GM06990 (cell line): ENCODE measurements around the gene HPCAL1.

Experiments
- DNase-seq: peaks from one replicate; pipeline ENCODE4 v3.0.0-alpha.2; 2011; ENCODE audit not compliant: insufficient read length; ENCODE audit errors: extremely low read depth
- H3K27me3 ChIP-seq: replicated peaks from 2 replicates; pipeline ENCODE4 v1.6.0; 2011; ENCODE audit warnings: low read length; ENCODE audit not compliant: control insufficient read depth, insufficient read depth
- H3K36me3 ChIP-seq: 2 replicates; pipeline ENCODE4 v1.5.1; 2011; ENCODE audit warnings: low read length; ENCODE audit not compliant: control insufficient read depth, insufficient read depth
- H3K4me3 ChIP-seq: replicated peaks from 2 replicates; pipeline ENCODE4 v1.5.1; 2011; ENCODE audit warnings: low read depth, mild to moderate bottlenecking, control low read depth, low read length
- CTCF ChIP-seq: IDR thresholded peaks from 2 replicates; pipeline ENCODE4 v1.5.1; 2011; ENCODE audit warnings: low read length, control low read depth, mild to moderate bottlenecking, inconsistent platforms; ENCODE audit not compliant: insufficient read depth, poor library complexity, severe bottlenecking

Gene HPCAL1

GRCh38 chr2:10327896-10328669 lies 25.4 kb downstream of the HPCAL1 start:
- DNase-seq = no peak
- Histone ChIP-seq H3K36me3 (no peaks in the 10 kb centered on the region), H3K4me3 (no peak overlapping the region), H3K27me3 (no peaks in the 10 kb centered on the region)
- TF ChIP-seq CTCF = no peak

GRCh38 chr2:10328670-10329579 lies 26.2 kb downstream of the HPCAL1 start:
- Histone ChIP-seq H3K36me3 (no peaks in the 10 kb centered on the region), H3K27me3 (no peaks in the 10 kb centered on the region), H3K4me3 (no peak overlapping the region)
- no peak for DNase-seq
- TF ChIP-seq CTCF = no peak

- H3K27me3 ChIP-seq = no peaks in the 10 kb centered on the region
- H3K36me3 ChIP-seq = no peaks in the 10 kb centered on the region
- DNase-seq = no peak
- H3K4me3 ChIP-seq = no peak overlapping the region
- TF ChIP-seq CTCF = no peak
Observed at GRCh38 chr2:10329580-10329879, 26.8 kb downstream of the HPCAL1 start.

- Histone ChIP-seq H3K4me3 (no peak overlapping the region), H3K27me3 (no peaks in the 10 kb centered on the region), H3K36me3 (no peaks in the 10 kb centered on the region)
- no peak for TF ChIP-seq CTCF
- DNase-seq = no peak
Observed at GRCh38 chr2:10329880-10330699, 27.4 kb downstream of the HPCAL1 start.

GRCh38 chr2:10330700-10331026 lies 28.0 kb downstream of the HPCAL1 start:
- H3K27me3 ChIP-seq = no peaks in the 10 kb centered on the region
- TF ChIP-seq CTCF = no peak
- no peaks in the 10 kb centered on the region for H3K36me3 ChIP-seq
- DNase-seq = no peak
- no peak overlapping the region; the same call in 1 of the 2 replicates for H3K4me3 ChIP-seq
